SKM-1 (cell line): ENCODE measurements around the gene CPLX1.

Experiments
- DNase-seq: peaks from one replicate; lab custom pipeline; 2025; ENCODE audit not compliant: unreplicated experiment; lab: John Stamatoyannopoulos, UW

CPLX1 gene

GRCh38 chr4:833731-834367 is 7.9 kb upstream of the CPLX1 start:
- DNase-seq, result no peak

GRCh38 chr4:833156-833555 is 7.2 kb upstream of the CPLX1 start:
- DNase-seq, result peak; percentile 79

- DNase-seq, result no peak
These were observed 6.6 kb upstream of the CPLX1 start for GRCh38 chr4:832536-832935.

GRCh38 chr4:832108-832507 is 6.2 kb upstream of the CPLX1 start:
- DNase-seq, result no peak

- DNase-seq, result no peak
These were observed 5.5 kb upstream of the CPLX1 start for GRCh38 chr4:831483-831805.

GRCh38 chr4:830601-831482 is 4.9 kb upstream of the CPLX1 start:
- no peak for DNase-seq

- no peak for DNase-seq
These were observed 4.1 kb upstream of the CPLX1 start for GRCh38 chr4:829761-830600.

GRCh38 chr4:829291-829690 is 3.4 kb upstream of the CPLX1 start:
- DNase-seq, result no peak

GRCh38 chr4:828641-829271 is 2.8 kb upstream of the CPLX1 start:
- DNase-seq, result no peak

GRCh38 chr4:827209-828081 is 1.5 kb upstream of the CPLX1 start:
- no peak for DNase-seq

- no peak for DNase-seq
These were observed 729 bp upstream of the CPLX1 start for GRCh38 chr4:826508-827208.

- no peak for DNase-seq
These were observed 612 bp downstream of the CPLX1 start for GRCh38 chr4:825063-825970.

GRCh38 chr4:824461-825062 is 1.4 kb downstream of the CPLX1 start:
- no peak for DNase-seq

- no peak for DNase-seq
These were observed 2.0 kb downstream of the CPLX1 start for GRCh38 chr4:823761-824460.

GRCh38 chr4:823176-823760 is 2.7 kb downstream of the CPLX1 start:
- DNase-seq, result no peak

- DNase-seq, result no peak
These were observed 3.4 kb downstream of the CPLX1 start for GRCh38 chr4:822361-823175.
